K562 treated with DMSO at 1 percent for 24 hours (cell line): Measurements from ENCODE around the gene FHAD1. TPM values are rescaled to one million over a fixed set of nuclear protein-coding genes. Genes with fewer than 3 reads are reported as not detected.

ENCODE experiments used
- total RNA-seq: library from RNA; unstranded; fragments of 300-600 nt; gene quantifications from 2 replicates; pipeline ENCODE4 v1.2.3, GENCODE V29; 2022; ENCODE audit warnings: low read depth; ENCODE audit not compliant: insufficient read depth

The FHAD1 gene
- 0.79 and 2.0 TPM in 2 replicates for total RNA-seq

GRCh38 chr1:15246960-15247614 lies at the start of gene FHAD1:
FHAD1 (plus strand) TSS chr1:15247223; CDS start chr1:15251785, 4,562 bp downstream.

GRCh38 chr1:15409388-15410222 lies 162.6 kb downstream of the FHAD1 start, which contains the start of gene EFHD2:
EFHD2 (plus strand) TSS chr1:15409888; CDS start chr1:15409972, 84 bp downstream.

Other genes with a start within 250 kb of the FHAD1 start
- gene TMEM51, start 93.5 kb upstream of the FHAD1 start, total RNA-seq: 0.69 and 1.5 TPM in 2 replicates
- gene EFHD2, start 162.7 kb downstream of the FHAD1 start, total RNA-seq: 80.4 and 82.7 TPM in 2 replicates
- gene CTRC, start 191.2 kb downstream of the FHAD1 start, total RNA-seq: not detected in 2 replicates
- not detected in 2 replicates for gene CELA2A, start 209.5 kb downstream of the FHAD1 start, total RNA-seq
- 0.49 TPM in 1 of 2 replicates, not detected in the other for gene CELA2B, start 228.9 kb downstream of the FHAD1 start, total RNA-seq